ENCODE data around the gene RBMS1. TPM values are rescaled to one million over a fixed set of nuclear protein-coding genes. Genes with fewer than 3 reads are reported as not detected.

RBMS1 gene
- total RNA-seq, 1 experiment from 2014 or later: 86.6 TPM

- H3K9me3 ChIP-seq (replicated peaks): no peaks in the 10 kb centered on the region
- no peaks in the 10 kb centered on the region for H3K27me3 ChIP-seq
- no peak for DNase-seq
- H3K36me3 ChIP-seq: no peaks in the 10 kb centered on the region
- no peak overlapping the region for H3K4me3 ChIP-seq
- peaks cover 12% of the 10 kb centered on the region for H3K4me1 ChIP-seq
- H3K27ac ChIP-seq: no peak overlapping the region
Observed at GRCh38 chr2:160266037-160266551, 227.5 kb downstream of the RBMS1 start.

- no peak for DNase-seq
- Histone ChIP-seq H3K4me3 (no peak overlapping the region), H3K36me3 (no peaks in the 10 kb centered on the region), H3K9me3 (replicated peaks) (no peaks in the 10 kb centered on the region), H3K4me1 (peaks cover 3% of the 10 kb centered on the region; the same call in 1 of the 2 replicates), H3K27me3 (no peaks in the 10 kb centered on the region), H3K27ac (no peak overlapping the region)
Observed at GRCh38 chr2:160264308-160264707, 229.3 kb downstream of the RBMS1 start.

DNA sequence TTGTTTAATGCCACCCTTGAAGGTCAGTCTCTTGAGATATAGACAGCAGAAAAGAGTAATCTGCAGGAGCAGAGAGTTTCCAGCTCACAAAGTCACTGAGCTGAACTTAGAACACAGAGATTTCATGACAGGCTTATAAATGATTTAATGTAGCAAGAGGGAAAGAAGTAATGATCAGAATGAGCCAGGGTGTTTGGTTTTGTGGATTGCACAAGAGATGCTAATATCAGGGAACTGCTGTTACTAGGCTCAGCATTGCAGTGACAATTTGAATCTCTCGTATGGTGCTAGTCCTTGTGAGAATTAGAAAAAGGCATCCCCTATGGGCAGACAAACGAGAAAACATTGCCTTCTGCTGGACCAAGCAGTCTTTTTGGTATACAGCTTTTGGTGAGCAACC is 231.9 kb downstream of the RBMS1 start:
- Histone ChIP-seq H3K9me3 (replicated peaks) (no peaks in the 10 kb centered on the region), H3K4me3 (no peak overlapping the region), H3K27ac (no peak overlapping the region), H3K4me1 (no peaks in the 10 kb centered on the region; the same call in 1 of the 2 replicates), H3K27me3 (no peaks in the 10 kb centered on the region), H3K36me3 (no peaks in the 10 kb centered on the region)
- no peak for DNase-seq

DNA sequence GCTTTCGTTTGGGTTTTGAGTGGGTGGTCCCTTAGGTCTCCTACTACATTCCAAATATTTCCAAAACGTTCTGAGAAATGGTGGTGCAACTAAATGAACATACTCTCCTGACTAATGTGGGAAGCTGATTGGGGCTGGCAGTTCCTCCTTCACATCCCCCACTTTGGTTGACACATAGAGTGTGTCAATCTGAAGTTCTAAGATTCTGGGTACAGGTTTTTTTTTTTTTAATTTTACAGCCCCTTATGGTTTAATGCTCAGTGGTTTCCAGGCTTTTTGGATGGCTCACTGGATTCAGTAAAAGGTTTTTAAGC is 235.2 kb downstream of the RBMS1 start:
- H3K36me3 ChIP-seq: no peaks in the 10 kb centered on the region
- no peak overlapping the region for H3K27ac ChIP-seq
- no peak for DNase-seq
- H3K4me3 ChIP-seq: no peak overlapping the region
- H3K9me3 ChIP-seq (replicated peaks): no peaks in the 10 kb centered on the region
- no peaks in the 10 kb centered on the region for H3K27me3 ChIP-seq
- peaks cover 27% of the 10 kb centered on the region for H3K4me1 ChIP-seq

GRCh38 chr2:160257743-160258491 is 235.7 kb downstream of the RBMS1 start:
- Histone ChIP-seq H3K4me3 (no peak overlapping the region), H3K27ac (no peak overlapping the region), H3K4me1 (peaks cover 32% of the 10 kb centered on the region), H3K9me3 (replicated peaks) (no peaks in the 10 kb centered on the region), H3K36me3 (no peaks in the 10 kb centered on the region), H3K27me3 (no peaks in the 10 kb centered on the region)
- no peak for DNase-seq

DNA sequence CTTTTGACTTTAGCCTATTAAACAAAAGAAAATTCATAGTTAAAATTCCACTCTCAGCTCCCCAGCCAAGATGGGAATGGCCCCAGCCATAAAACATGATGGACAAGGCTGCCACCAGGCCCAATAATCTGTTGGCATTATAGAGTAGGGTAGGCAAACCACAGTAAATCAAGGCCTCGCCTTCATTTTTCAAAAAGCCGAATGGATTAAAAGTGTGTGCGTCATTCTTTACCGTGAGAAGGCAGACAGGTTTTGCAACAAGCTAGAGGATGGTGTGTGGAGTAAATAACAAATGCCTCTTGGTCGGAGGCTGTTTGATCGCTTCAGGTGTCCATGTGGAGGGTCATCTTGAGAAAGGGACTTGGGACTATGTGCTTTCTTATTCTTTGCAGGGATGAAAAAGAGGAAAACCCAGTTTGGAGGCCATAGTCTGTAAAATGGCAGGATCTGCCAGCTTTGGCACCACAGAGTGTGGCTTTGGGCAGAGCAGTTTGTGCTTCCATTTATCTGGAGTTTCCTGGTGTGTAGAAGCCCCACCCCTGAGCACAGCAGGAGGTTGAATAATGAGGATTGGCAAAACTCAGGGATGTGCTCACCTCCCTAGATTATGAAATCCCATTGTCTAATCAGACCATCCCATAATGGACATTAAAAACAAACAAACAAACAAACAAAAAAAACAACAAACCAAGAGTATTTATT is 236.4 kb downstream of the RBMS1 start:
- Histone ChIP-seq H3K9me3 (replicated peaks) (no peaks in the 10 kb centered on the region), H3K4me3 (no peak overlapping the region), H3K36me3 (no peaks in the 10 kb centered on the region), H3K4me1 (peaks cover 37% of the 10 kb centered on the region), H3K27me3 (no peaks in the 10 kb centered on the region), H3K27ac (no peak overlapping the region)
- no peak for DNase-seq

GRCh38 chr2:160256507-160256906 is 237.1 kb downstream of the RBMS1 start:
- H3K36me3 ChIP-seq: no peaks in the 10 kb centered on the region
- no peaks in the 10 kb centered on the region for H3K27me3 ChIP-seq
- H3K9me3 ChIP-seq (replicated peaks): no peaks in the 10 kb centered on the region
- H3K4me3 ChIP-seq: no peak overlapping the region
- no peak for DNase-seq
- peaks cover 43% of the 10 kb centered on the region for H3K4me1 ChIP-seq
- no peak overlapping the region for H3K27ac ChIP-seq

DNA sequence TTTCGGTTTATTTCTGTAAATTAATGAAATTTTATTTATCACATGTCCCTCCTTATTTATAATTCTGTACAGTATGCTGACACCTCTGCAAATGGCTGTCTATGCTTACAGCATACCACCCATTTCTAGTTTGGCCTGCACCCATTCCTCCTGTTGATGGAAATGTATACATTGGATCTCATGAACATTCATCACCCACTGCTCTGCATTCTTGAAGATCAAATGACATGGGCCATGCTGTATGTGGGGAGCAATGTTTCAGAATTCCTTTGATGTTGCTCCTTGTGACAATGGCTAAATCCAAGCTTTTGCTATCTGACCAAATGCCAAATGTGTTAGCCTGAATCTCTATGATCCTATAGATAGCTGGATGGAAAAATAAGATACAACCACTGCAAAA is 238.2 kb downstream of the RBMS1 start:
- no peak overlapping the region for H3K27ac ChIP-seq
- H3K27me3 ChIP-seq: no peaks in the 10 kb centered on the region
- peaks cover 45% of the 10 kb centered on the region for H3K4me1 ChIP-seq

DNA sequence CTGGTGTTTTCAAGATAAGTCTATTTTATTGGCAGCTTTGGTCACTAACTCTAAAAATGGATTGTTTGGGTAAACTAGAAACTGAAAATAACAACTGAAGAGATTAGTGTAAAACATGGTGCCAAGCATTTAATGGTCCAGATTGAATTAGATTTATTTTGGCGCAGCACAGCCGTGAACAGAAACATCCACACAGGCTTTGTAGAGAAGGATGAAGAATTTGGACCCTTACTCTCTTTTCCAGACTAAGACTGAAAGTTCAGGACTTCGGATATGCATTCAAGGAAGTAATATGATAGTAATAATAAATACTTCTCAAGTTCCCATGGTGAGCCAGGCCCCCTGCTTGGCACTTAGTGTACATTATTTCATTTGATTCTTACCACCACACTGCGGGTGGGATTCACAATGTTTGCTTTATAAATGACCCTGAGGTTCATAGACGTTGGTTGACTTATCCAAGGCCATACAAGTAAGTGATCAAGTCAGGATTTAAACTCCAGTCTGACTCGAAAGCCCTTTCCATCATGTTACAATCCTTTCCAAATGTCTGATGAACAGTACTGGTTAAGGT is 239.3 kb downstream of the RBMS1 start:
- Histone ChIP-seq H3K27ac (peak overlapping the region; percentile 79), H3K36me3 (no peaks in the 10 kb centered on the region), H3K4me1 (peaks cover 45% of the 10 kb centered on the region), H3K4me3 (no peak overlapping the region), H3K27me3 (no peaks in the 10 kb centered on the region), H3K9me3 (replicated peaks) (no peaks in the 10 kb centered on the region)
- no peak for DNase-seq

More for the DNA sequence above, 238.2 kb downstream of the RBMS1 start:
- no peaks in the 10 kb centered on the region for H3K9me3 ChIP-seq (replicated peaks)
- DNase-seq: peak in 1 of 2 experiments; percentile 44
- H3K36me3 ChIP-seq: no peaks in the 10 kb centered on the region
- H3K4me3 ChIP-seq: no peak overlapping the region

DNA sequence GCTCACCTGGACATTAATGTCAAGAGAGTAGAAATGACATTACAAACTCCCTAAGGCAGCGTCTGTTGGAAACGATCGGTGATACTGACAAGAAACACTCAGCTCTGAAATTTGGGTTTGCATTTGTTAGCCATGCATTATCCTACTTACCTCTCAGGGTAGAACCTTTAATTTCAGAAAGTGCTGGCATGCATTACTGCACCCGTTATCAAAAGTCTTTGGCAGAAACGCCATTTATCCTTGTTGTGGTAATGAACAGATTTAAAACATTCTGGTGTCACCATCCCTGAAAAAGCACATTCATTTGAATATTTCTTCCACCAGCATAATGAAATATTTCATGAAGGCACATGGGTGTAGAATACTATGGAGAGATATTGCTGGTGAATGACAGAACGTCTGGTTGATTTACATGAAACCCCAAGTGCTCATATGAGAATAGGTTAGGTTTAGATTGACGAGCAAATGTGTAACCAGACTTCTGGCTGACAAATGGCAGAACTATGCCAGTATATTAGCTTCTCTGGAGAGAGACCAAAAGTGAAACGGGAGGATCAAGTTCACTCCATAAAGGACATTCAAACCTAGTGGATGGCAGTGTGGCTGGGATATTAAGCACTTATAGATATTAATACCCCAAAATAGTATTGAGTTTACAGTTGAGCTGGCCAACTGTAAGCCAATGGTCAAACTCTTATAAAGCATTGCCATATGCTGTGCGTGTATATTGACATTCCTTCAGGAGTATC is 240.0 kb downstream of the RBMS1 start:
- peak; percentile 40 to 76 for DNase-seq
- peaks cover 46% of the 10 kb centered on the region for H3K4me1 ChIP-seq
- no peaks in the 10 kb centered on the region for H3K27me3 ChIP-seq
- H3K4me3 ChIP-seq: peak overlapping the region; percentile 42
- no peaks in the 10 kb centered on the region for H3K36me3 ChIP-seq
- peak overlapping the region; percentile 79 for H3K27ac ChIP-seq
- no peaks in the 10 kb centered on the region for H3K9me3 ChIP-seq (replicated peaks)

- Histone ChIP-seq H3K4me3 (peak overlapping the region; percentile 42), H3K9me3 (replicated peaks) (no peaks in the 10 kb centered on the region), H3K4me1 (peaks cover 53% of the 10 kb centered on the region), H3K27me3 (no peaks in the 10 kb centered on the region), H3K36me3 (no peaks in the 10 kb centered on the region), H3K27ac (peak overlapping the region; percentile 79)
- DNase-seq: no peak
Observed at GRCh38 chr2:160252900-160253299, 240.7 kb downstream of the RBMS1 start.

DNA sequence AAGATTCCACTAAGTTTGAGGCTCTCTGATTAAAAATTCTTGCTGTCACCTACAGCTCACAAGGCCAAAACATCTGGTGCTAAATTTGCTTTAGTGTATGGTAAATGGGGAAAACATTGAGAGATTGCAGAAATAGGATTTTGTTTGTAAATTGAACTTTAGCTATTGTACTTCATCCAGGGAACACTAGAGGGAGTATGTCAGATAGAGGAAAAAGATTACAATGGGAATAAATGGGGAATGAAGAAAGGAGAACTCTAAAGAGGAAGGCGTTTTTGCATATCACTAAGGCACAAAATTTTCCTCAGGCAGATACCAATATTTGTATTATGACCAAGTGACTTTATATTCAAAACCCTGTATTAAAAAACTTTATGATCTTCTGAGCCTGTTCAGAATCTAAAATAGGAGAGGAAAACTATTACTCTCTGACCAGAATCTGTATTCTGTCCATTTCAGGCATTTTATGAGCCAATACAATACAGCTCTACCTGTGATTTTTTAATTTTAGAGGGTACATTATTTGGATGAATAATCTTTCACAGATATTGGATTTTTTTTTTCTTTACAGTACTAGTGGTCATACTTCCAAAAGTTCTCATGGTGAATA is 241.2 kb downstream of the RBMS1 start:
- Histone ChIP-seq H3K27me3 (no peaks in the 10 kb centered on the region), H3K4me1 (peaks cover 58% of the 10 kb centered on the region), H3K4me3 (peak overlapping the region; percentile 42), H3K36me3 (no peaks in the 10 kb centered on the region), H3K9me3 (replicated peaks) (no peaks in the 10 kb centered on the region), H3K27ac (peak overlapping the region; percentile 79)
- peak in 1 of 2 experiments; percentile 70 for DNase-seq

DNA sequence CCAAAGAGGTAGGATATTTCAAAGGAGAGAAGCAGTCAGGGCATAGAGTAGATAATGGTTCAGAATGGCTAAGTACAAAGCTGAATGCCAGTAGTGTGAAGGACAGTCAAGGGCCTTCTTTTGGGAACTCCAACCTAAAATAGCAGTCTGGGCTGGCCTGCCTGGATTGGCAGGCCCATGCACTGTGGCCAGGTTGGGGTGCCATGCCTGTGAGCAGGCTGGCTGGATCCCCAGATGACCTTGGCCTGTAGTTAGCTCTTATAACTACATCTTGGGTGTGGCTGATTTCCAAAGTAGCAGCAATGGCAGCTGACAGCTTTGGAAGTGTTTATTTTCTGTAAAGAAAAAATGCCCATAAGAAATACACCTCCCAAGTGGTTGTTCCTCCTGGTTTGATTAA is 242.0 kb downstream of the RBMS1 start:
- no peaks in the 10 kb centered on the region for H3K27me3 ChIP-seq
- DNase-seq: no peak

GRCh38 chr2:160249876-160250275 is 243.7 kb downstream of the RBMS1 start:
- H3K4me1 ChIP-seq: peaks cover 49% of the 10 kb centered on the region
- DNase-seq: no peak
- H3K27me3 ChIP-seq: no peaks in the 10 kb centered on the region
- no peak overlapping the region for H3K4me3 ChIP-seq
- H3K9me3 ChIP-seq (replicated peaks): no peaks in the 10 kb centered on the region
- no peaks in the 10 kb centered on the region for H3K36me3 ChIP-seq
- H3K27ac ChIP-seq: no peak overlapping the region

More for the DNA sequence above, 242.0 kb downstream of the RBMS1 start:
- Histone ChIP-seq H3K9me3 (replicated peaks) (no peaks in the 10 kb centered on the region), H3K4me3 (no peak overlapping the region), H3K27ac (no peak overlapping the region; the same call in 1 of the 2 replicates), H3K4me1 (peaks cover 64% of the 10 kb centered on the region), H3K36me3 (no peaks in the 10 kb centered on the region)
